ENCODE measurements around the gene IER5L.

IER5L gene

DNA sequence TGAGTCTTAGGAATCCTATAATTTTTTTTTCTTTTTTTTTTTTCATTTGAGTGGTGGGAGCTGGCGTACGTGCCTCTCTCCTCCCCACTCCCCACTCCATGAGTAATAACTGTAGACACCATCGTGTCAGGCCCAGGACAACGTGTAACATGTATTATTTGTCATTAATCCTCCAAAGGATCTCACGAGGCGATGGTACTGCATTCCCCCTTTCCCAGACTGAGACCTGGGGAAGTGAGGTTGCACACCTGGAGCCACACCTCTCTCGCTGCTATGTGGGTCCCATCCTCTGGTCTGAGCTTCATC lies 6.1 kb upstream of the IER5L start:
- in situ Hi-C loops (cut with HindIII; ENCODE audit: low pct_unique_long_range_greater_than_20kb, low sequenced_read_pairs): no loop called here
- TF ChIP-seq JUND (IDR thresholded peaks at IDR 0.05; ENCODE audit: low read depth): no peak

DNA sequence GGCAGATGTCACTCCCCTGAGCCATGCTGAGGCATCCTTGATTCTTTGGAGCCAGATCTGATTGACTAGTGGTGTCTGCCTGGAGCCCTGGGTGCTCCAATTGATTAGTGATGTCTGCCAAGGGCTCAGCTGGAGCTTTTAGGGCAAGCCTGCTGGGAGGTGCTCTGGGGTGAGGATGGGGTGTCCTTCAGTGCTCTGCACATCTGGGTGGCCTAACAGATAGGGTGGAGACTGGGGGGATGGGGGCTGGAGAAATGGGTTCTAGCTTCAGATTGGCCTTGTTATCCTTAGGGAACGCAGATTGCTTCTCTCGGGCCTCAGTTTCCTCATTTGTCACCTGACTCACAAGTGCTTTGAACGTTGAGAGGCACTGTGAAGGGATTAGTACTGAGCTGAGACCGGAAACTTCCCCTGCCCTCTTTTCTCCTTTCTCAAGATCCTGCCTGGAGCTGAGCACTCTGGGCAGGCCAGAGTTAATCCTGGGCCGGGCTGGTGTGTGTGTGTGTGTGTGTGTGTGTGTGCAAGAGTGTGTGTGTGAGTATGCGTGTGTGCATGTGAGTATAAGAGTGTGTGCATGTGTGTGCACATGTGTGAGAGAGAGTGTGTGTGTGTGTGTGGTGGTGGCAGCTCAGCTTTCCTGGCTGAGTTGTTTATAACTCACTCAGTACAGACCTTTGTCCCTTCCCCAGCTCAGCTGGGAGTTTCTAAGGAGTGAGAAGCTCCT lies 5.6 kb upstream of the IER5L start:
- in situ Hi-C loops (cut with HindIII; ENCODE audit: low pct_unique_long_range_greater_than_20kb, low sequenced_read_pairs): no loop called here
- DNase-seq (ENCODE audit: low read depth in 1 of 2, low spot score in 1 of 2): peak in 1 of 2 experiments; percentile 64
- no peak for TF ChIP-seq JUND (IDR thresholded peaks at IDR 0.05; ENCODE audit: low read depth)

More for the DNA sequence above, 6.1 kb upstream of the IER5L start:
- no peak for DNase-seq (ENCODE audit: low read depth in 1 of 2, low spot score in 1 of 2)

DNA sequence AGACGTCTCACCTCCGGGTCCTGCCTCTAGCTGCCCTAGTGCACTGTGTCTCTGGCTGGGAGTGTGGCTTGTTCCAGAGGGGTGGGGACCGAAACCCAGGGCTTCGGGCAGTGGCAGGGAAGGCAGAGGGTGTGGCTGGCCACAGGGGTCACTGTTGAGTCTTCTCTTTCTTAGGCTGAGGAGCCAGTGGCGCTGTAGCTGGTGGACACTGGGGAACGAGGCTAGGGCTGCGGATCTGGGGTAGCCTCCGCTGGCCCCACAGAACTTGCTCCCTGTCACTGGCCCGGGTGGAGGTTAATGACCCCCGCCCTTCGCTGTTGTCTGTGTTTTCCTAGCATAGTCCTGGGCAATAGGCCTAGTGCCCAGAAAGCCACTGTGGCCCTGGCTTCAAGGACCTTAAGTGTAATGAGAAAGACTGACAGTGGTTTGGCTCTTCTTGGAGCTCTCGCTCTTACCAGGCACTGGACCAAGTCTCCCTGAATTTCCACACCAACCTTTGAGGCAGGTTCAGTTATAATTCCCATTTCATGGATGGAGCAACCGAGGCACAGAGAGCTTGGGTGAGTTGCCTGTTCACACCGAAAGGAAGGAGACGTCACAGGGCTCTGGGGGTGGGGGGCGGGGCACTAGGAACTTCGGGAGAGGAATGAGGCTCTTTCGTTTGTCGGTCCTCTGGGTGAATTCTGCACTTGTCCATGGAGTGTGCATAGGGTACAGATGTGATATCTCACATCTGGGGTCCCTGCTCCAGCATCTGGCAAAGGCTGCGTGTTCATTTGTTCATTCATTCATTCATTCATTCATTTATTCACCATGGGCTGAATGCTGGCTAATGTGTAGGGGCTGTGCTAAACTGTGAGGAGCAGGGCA lies 4.8 kb upstream of the IER5L start:
- DNase-seq (ENCODE audit: low read depth in 1 of 2, low spot score in 1 of 2): peak in 1 of 2 experiments; percentile 52
- in situ Hi-C loops (cut with HindIII; ENCODE audit: low pct_unique_long_range_greater_than_20kb, low sequenced_read_pairs): no loop called here
- no peak for TF ChIP-seq JUND (IDR thresholded peaks at IDR 0.05; ENCODE audit: low read depth)

DNA sequence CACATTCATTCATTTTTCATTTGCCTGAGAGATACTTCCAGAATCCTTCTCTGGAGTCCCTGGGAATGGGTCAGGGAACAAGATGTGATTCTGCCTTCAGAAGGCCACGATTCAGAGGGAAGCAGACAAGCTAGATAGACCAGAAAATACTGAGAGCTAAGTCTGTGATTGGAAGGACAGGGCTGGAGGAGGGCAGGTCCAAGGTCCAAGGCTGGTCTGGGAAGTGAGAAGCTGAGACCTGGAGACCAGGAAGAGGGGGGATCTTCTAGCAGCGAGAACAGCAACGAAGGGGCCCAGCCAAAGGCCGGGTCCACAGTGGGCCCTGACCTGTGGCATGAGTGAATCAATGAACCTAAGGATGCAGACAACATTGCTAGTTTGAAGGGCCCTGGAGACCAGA lies 4.1 kb upstream of the IER5L start:
- in situ Hi-C loops (cut with HindIII; ENCODE audit: low pct_unique_long_range_greater_than_20kb, low sequenced_read_pairs): no loop called here
- DNase-seq (ENCODE audit: low read depth in 1 of 2, low spot score in 1 of 2): peak in 1 of 2 experiments; percentile 51
- no peak for TF ChIP-seq JUND (IDR thresholded peaks at IDR 0.05; ENCODE audit: low read depth)

DNA sequence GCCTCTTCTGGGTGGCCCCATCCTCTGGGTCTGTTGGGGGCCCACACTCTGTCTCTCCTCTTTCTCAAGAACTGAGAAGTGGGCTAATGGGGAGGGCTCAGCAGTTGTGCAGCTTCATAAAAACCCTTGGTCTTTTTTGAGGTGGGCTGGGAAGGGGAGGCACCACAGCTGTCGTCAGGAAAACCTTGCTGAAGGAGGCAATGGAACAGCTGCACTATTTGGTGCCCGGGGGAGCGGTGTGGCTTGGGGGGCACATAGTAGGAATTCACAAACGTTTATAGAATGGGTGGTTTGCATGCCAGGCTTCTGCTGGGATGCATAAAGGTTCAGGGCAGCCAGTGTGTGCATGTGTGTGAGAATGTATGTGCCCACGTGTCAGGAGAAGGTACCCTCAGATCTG lies 3.2 kb upstream of the IER5L start:
- no peak for DNase-seq (ENCODE audit: low read depth in 1 of 2, low spot score in 1 of 2)
- no peak for TF ChIP-seq JUND (IDR thresholded peaks at IDR 0.05; ENCODE audit: low read depth)
- in situ Hi-C loops (cut with HindIII; ENCODE audit: low pct_unique_long_range_greater_than_20kb, low sequenced_read_pairs): no loop called here

DNA sequence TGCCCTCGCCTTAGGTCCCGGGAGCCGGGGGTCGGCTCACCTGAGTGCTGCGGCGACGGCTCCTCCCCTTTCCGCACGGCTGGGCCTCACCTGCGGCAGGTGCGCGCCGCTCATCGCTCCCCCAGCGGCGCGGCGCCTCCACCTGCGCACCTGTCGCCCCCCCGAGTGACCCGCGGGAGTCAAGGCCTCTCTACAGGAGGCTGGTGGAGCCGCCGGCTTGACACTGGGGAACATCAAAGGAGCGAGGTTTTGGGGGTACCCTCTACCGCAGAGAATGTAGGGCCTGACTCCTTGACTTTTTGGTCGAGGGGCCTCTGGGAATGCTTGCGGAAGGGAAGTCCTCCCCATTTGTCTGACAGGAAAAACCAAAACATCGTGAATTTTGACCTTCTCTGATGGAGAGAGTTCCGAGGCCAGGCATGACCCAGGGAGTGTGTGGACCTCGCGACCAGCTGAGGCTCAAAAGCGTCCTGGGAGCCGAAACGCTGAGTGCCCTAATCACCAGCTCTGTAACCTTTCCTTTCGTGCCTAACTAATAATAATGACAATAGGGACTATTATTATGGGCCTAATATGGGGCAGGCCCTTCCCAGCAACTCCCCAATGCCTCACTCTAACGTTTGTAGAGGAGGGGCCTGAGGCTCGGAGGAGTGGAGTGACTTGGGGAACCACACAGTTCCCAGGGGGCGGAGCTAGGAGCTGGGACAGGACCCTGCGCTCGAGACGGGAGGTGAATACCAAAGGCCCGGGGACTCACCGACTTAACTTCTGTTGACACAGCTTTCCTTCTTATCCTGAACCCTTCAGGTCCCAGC lies 714 bp upstream of the IER5L start:
- no peak for TF ChIP-seq JUND (IDR thresholded peaks at IDR 0.05; ENCODE audit: low read depth)
- DNase-seq (ENCODE audit: low read depth in 1 of 2, low spot score in 1 of 2): peak; percentile 69 to 79
- in situ Hi-C loops (cut with HindIII; ENCODE audit: low pct_unique_long_range_greater_than_20kb, low sequenced_read_pairs): no loop called here

DNA sequence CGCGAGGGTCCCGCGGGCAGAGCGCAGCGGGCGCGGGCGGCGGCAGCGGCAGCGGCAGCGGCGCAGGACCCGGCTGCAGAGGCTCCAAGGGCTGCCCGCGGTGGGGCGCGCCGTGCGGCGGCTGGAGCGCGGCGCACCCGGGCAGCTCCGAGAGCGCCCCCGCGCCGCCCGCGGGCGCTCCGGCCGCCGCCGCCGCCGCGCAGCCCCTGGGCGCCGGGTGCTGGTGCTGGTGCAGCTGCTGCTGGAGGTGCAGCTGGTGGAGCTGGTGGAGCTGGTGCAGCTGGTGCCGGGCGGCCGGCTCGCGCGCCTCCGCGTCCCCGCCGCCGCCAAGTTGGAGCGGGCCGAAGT lies 644 bp downstream of the IER5L start:
- peak in 1 of 2 experiments; percentile 66 for DNase-seq (ENCODE audit: low read depth in 1 of 2, low spot score in 1 of 2)
- no peak for TF ChIP-seq JUND (IDR thresholded peaks at IDR 0.05; ENCODE audit: low read depth)
- in situ Hi-C loops (cut with HindIII; ENCODE audit: low pct_unique_long_range_greater_than_20kb, low sequenced_read_pairs): no loop called here

DNA sequence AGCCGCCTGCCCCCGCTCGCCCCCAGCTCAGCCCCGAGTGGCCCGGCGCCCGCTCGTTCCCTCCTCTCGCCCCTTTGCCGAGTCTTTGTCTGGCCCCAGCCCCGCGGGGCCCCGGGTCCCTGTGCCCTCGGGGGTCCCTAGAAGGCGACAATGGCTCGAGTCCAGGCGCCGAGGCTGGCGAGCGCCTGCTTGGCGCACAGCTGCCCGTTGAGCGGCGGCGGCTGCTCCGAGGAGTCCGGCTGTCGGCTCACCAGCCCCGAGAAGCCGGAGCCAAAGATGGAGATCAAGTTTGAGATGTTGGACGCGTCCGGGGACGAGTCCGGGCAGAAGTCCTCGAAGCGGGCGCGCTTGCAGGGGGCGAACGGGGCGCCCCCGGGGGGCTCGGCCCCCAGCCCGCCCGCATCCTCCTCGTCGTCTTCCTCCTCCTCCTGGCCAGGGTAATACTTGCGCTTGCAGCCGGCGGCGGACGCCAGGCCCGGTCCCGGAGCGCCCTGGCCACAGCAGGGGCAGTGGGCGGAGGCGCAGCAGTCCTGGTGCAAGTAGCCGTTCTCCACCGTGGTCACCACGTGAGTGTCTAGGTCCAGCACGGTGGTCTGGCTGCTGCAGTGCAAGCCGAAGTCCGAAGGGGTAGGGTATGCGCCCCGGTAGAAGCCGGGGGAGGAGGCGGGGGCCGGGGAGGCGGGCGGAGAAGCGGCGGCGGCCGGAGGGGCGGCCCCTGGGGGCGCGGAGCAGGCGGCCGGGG lies 1.2 kb downstream of the IER5L start:
- peak; percentile 56 to 64 for DNase-seq (ENCODE audit: low read depth in 1 of 2, low spot score in 1 of 2)
- TF ChIP-seq JUND (IDR thresholded peaks at IDR 0.05; ENCODE audit: low read depth): no peak
- in situ Hi-C loops (cut with HindIII; ENCODE audit: low pct_unique_long_range_greater_than_20kb, low sequenced_read_pairs): no loop called here

DNA sequence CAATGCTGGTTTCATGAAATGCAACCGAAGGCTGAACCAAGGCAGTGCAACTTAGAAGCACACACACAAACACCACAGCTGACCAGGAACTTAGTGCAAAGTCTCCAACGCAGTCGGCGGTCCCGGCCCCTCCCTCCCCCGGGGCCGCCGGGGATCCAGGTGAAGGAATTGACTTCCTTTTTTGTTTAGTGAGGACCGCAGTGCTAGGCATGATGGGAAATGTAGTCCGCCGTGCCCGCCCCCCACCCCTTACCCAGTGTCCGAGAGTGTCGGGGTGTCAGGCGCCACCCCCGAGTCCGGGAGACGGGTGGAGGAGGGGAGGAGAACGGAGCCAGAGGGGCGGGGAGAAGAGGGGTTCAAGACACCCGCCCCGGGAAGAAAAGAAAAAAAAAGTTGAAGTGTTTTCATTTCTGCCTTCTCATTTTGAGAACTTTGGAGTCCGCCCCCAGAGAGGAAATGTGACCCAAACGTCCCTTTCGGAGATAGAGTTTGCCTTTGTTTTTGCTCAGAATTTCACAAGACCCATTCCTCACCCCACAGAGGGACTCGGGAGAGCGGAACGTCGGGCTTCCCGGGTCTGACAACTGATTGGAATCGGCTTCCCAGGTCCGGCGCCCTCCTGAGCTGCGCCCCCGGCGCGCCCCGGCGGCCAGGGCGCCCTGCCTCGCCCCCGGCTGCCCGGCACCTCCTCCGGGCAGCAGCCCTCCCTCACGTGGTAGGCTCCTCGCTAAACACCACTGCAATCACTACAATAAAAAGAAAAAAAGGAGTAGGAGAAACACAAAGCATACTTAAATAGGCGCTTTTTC lies 2.0 kb downstream of the IER5L start:
- in situ Hi-C loops (cut with HindIII; ENCODE audit: low pct_unique_long_range_greater_than_20kb, low sequenced_read_pairs): no loop called here

DNA sequence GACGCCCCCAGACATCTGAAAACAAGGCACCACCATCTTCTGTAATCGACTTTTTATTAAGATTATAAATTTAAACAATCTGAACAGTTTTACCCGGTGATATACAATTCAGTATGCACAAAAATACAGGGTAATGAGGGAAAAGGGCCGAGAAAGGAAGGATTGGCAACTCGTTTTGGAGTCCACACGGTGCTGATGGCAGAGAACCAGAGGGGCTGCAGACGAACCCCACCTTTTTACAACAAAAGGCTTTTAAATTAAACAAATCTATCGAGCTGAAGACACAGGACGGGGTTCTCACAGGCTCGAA lies 2.6 kb downstream of the IER5L start:
- no peak for DNase-seq (ENCODE audit: low read depth in 1 of 2, low spot score in 1 of 2)
- TF ChIP-seq JUND (IDR thresholded peaks at IDR 0.05; ENCODE audit: low read depth): no peak
- in situ Hi-C loops (cut with HindIII; ENCODE audit: low pct_unique_long_range_greater_than_20kb, low sequenced_read_pairs): no loop called here

More for the DNA sequence above, 2.0 kb downstream of the IER5L start:
- DNase-seq (ENCODE audit: low read depth in 1 of 2, low spot score in 1 of 2): peak; percentile 92 to 96
- no peak for TF ChIP-seq JUND (IDR thresholded peaks at IDR 0.05; ENCODE audit: low read depth)

DNA sequence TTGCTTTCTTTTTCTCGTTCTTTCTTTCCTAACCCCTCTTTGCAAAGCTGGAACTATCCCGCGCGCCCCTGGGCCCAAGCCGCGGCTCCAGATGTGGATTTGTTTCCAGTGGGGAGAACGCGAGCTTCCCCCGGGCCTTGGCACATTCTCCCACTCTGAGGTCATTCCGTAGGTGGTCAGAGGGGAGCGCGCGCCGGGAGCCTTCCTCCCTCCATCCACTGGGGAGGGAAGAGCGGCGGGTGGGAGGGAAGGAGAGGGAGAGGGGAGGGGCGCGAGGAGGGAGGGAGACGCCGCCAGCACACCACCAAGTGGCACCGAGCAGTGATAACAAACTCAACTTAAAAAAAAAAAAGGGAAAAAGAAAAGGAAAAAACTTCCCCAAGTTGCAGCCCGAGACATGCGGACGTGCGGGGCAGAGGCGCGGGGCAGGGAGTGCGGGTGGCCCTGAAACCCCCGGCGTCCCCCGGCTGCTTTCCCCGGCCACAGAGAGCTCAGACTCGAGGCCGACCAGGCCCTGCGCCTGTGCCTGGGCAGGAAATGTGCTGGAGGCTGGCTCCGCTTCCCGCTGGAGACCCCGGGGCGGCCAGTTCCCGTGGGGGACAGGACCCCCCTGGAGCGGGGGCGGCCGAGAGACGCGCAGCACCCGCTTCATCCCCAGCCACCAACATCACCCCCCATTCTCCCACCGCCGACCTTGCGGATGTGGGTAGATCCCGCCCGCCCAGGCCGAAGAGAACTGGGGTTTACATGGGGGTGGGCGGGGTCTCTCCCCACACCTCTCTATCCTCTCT lies 3.1 kb downstream of the IER5L start:
- DNase-seq (ENCODE audit: low read depth in 1 of 2, low spot score in 1 of 2): peak; percentile 81 to 90
- in situ Hi-C loops (cut with HindIII; ENCODE audit: low pct_unique_long_range_greater_than_20kb, low sequenced_read_pairs): no loop called here
- peak; percentile 15; the same call in 1 of the 2 replicates for TF ChIP-seq JUND (IDR thresholded peaks at IDR 0.05; ENCODE audit: low read depth)

Data from T47D (cell line).